Measurements from ENCODE around the gene NOD1. TPM values are rescaled to one million over a fixed set of nuclear protein-coding genes. Genes with fewer than 3 reads are reported as not detected.

Gene NOD1
- total and polyA plus RNA-seq, 2 of the 8 experiments (the other 6 are each of a cell fraction or from before 2014, with no cell fraction given): 3.8 to 6.5 TPM

GRCh38 chr7:30524545-30524944 is 46.0 kb upstream of the NOD1 start (continued):
- no peak for TF ChIP-seq EZH2 (IDR thresholded peaks at IDR 0.05; ENCODE audit: low read depth, low read length, severe bottlenecking)
- no peak for TF ChIP-seq EGR1 (IDR thresholded peaks at IDR 0.05; ENCODE audit: borderline replicate concordance, low read depth, low read length)
- no peak for TF ChIP-seq SP4 (IDR thresholded peaks at IDR 0.05; ENCODE audit: low read length)

Data from H1 (cell line).